Endodermal cell (in vitro differentiated cells): ENCODE results near the gene TMIGD3. TPM values are rescaled to one million over a fixed set of nuclear protein-coding genes. Genes with fewer than 3 reads are reported as not detected.
A peak's percentile ranks its signal among the peaks of the same experiment; 100 is the strongest.

Experiments used
- DNase-seq: peaks from one replicate; pipeline ENCODE4 v3.0.0-alpha.2; 2017
- H3K27ac ChIP-seq: 2 replicates; pipeline ENCODE4 v1.5.1; 2013; ENCODE audit warnings: mild to moderate bottlenecking, low read depth, low read length, moderate library complexity
- H3K27me3 ChIP-seq: 2 replicates; pipeline ENCODE4 v1.6.1; 2013; ENCODE audit warnings: mild to moderate bottlenecking, low read length, moderate library complexity; ENCODE audit not compliant: insufficient read depth, control insufficient read depth, poor library complexity, severe bottlenecking
- H3K36me3 ChIP-seq: 2 replicates; pipeline ENCODE4 v1.7.0; 2013; ENCODE audit warnings: mild to moderate bottlenecking, low read length, moderate library complexity; ENCODE audit not compliant: control insufficient read depth, insufficient read depth
- H3K4me1 ChIP-seq: one replicate; pipeline ENCODE4 v1.7.0; 2013; ENCODE audit warnings: low read length; ENCODE audit not compliant: control insufficient read depth, insufficient read depth
- H3K4me3 ChIP-seq: 2 replicates; pipeline ENCODE4 v1.5.1; 2013; ENCODE audit warnings: mild to moderate bottlenecking, low read length, moderate library complexity
- H3K9ac ChIP-seq: 2 replicates; pipeline ENCODE4 v1.6.1; 2013; ENCODE audit warnings: mild to moderate bottlenecking, low read length, moderate library complexity; ENCODE audit not compliant: poor library complexity, severe bottlenecking; ENCODE audit errors: extremely low read depth
- H3K9me3 ChIP-seq: 2 replicates; pipeline ENCODE4 v1.6.1; 2013; ENCODE audit warnings: mild to moderate bottlenecking, low read length, moderate library complexity; ENCODE audit not compliant: control insufficient read depth
- H3K27ac Mint-ChIP-seq: 2 replicates; pipeline ENCODE4 v1.8.0; 2020; ENCODE audit warnings: mixed read lengths
- H3K27me3 Mint-ChIP-seq: 2 replicates; pipeline ENCODE4 v1.8.0; 2021; ENCODE audit warnings: mild to moderate bottlenecking, mixed read lengths; ENCODE audit not compliant: insufficient read depth
- H3K36me3 Mint-ChIP-seq: 2 replicates; pipeline ENCODE4 v1.8.0; 2020; ENCODE audit warnings: low read depth, mixed read lengths
- H3K4me1 Mint-ChIP-seq: 2 replicates; pipeline ENCODE4 v1.8.0; 2020; ENCODE audit warnings: mixed read lengths
- H3K4me3 Mint-ChIP-seq: 2 replicates; pipeline ENCODE4 v1.8.0; 2020; ENCODE audit warnings: mild to moderate bottlenecking, moderate library complexity, mixed read lengths
- H3K9me3 Mint-ChIP-seq: 2 replicates; pipeline ENCODE4 v1.8.0; 2020; ENCODE audit warnings: mild to moderate bottlenecking, mixed read lengths
- WGBS, 2 experiments: methylation state at CpG; one replicate each; pipeline versions ENCODE4 v1.1.5 to v1.1.7; 2013; ENCODE audit warnings: missing lambda C conversion rate in 2 of 2, mixed read lengths in 1 of 2; ENCODE audit not compliant: insufficient coverage in 1 of 2, insufficient read length in 1 of 2; 5-methylcytosine and 5-hydroxymethylcytosine counted together
- total RNA-seq, 2 donors: library from RNA; stranded (reverse); fragmentation: NEBNext Ultra II Directional in 1 of 2; extraction: Animal tissue kit (Norgen Biotek cat#: 25700) in 1 of 2; gene quantifications; 2 replicates in 1 of 2; 3 replicates in 1 of 2; pipeline ENCODE4 v1.2.1, GENCODE V29; 2021
- TF ChIP-seq, protein P1 (sequence below): fragments of 200-600 bp; sonication (generic); conservative IDR thresholded peaks from 2 replicates; pipeline ENCODE4 v1.5.0; 2021; ENCODE audit warnings: antibody characterized with exemption, mild to moderate bottlenecking

TMIGD3 gene
- total RNA-seq, 2 donors from 2014 or later: not detected

DNA sequence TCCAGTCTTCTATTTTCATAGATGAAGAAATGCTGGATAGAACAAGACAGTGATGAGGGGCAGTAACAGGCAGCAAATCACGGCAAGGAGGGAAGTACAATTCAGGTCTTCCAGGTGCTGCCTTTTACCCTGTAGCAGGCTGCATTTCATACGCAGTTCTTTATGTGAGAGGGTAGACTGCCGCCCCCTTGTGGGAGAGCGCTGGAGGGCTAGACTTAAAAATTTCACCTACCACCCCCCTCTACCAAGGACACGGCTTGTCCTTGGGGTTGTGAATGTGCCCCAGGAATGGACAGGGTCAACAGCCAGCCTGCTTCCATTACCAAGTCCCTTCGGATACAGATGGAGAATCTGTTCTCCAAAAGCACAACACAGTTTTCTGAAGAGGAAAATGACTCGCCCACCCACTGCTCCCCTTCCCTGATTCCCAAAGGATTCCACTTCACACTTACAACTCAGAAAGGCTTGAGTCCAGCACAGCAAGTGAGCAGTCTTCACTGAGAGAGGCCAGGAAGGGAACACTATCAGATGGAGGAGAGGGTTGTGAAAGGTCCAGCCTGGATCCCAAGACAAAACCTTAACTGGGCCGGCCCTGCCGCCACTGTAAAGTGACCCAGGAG is 61.8 kb downstream of the TMIGD3 start:
- Mint-ChIP-seq H3K4me1 (peaks cover 17% of the 10 kb centered on the region), H3K9me3 (no peaks in the 10 kb centered on the region), H3K27me3 (no peaks in the 10 kb centered on the region), H3K36me3 (peaks cover 70% of the 10 kb centered on the region), H3K4me3 (no peak overlapping the region), H3K27ac (peak overlapping the region; percentile 58)
- peak; percentile 88 for DNase-seq
- 71 to 100% methylated on average over 2 to 9 of the region's 9 CpGs for WGBS, 2 experiments
- H3K4me3 ChIP-seq: no peak overlapping the region
- no peaks in the 10 kb centered on the region for H3K9me3 ChIP-seq
- no peaks in the 10 kb centered on the region for H3K27me3 ChIP-seq
- TF ChIP-seq, protein P1, sequence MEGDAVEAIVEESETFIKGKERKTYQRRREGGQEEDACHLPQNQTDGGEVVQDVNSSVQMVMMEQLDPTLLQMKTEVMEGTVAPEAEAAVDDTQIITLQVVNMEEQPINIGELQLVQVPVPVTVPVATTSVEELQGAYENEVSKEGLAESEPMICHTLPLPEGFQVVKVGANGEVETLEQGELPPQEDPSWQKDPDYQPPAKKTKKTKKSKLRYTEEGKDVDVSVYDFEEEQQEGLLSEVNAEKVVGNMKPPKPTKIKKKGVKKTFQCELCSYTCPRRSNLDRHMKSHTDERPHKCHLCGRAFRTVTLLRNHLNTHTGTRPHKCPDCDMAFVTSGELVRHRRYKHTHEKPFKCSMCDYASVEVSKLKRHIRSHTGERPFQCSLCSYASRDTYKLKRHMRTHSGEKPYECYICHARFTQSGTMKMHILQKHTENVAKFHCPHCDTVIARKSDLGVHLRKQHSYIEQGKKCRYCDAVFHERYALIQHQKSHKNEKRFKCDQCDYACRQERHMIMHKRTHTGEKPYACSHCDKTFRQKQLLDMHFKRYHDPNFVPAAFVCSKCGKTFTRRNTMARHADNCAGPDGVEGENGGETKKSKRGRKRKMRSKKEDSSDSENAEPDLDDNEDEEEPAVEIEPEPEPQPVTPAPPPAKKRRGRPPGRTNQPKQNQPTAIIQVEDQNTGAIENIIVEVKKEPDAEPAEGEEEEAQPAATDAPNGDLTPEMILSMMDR: peak; percentile 91
- H3K4me1 ChIP-seq: peaks cover 2% of the 10 kb centered on the region
- no peak overlapping the region for H3K27ac ChIP-seq
- H3K36me3 ChIP-seq: peaks cover 93% of the 10 kb centered on the region
- no peak overlapping the region for H3K9ac ChIP-seq

DNA sequence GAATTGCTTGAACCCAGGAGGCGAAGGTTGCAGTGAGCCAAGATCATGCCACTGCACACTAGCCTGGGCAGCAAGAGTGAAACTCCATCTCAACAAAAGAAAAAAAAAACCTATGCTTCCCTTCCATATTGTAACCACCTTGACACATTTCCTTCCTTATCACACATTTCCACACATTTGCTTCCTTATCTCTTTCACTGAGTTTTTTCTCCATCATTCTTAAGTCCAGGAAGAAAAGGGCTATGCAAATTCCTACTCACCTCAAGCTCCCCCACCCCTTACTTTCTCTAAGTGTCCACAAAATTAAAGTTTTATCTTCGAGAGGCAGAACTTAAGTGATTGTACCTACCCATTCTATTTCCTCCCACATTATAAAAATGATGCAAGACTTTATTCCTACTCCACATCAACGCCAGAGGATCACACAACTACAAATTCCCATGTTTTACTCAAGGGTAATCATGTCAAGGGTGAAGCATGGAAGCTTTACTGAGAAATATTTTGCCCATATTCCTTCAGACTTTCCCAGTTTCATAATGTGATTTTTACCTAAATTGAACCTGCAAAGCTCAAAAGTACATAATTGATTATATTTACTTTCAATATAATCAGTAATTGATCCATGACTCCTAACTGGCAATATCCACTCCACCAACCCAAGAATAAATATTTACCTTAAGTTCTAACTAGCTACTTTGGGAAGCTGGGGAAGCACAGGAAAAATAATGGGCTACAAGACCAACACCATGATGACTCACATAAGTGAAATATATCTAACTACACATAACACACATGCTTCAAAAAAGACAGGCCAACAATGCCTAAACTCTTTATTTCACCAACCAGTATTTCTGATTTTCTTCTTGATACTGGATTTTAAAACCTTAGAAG is 63.7 kb downstream of the TMIGD3 start:
- no peak for DNase-seq
- H3K27me3 ChIP-seq: no peaks in the 10 kb centered on the region
- H3K9me3 ChIP-seq: no peaks in the 10 kb centered on the region
- no peaks in the 10 kb centered on the region for H3K9me3 Mint-ChIP-seq
- peaks cover 74% of the 10 kb centered on the region for H3K36me3 ChIP-seq
- H3K9ac ChIP-seq: no peak overlapping the region
- H3K27ac ChIP-seq: no peak overlapping the region
- peaks cover 60% of the 10 kb centered on the region for H3K36me3 Mint-ChIP-seq
- WGBS, 2 experiments: 91% methylated on average over 3 of the region's 3 CpGs
- H3K4me1 Mint-ChIP-seq: peaks cover 9% of the 10 kb centered on the region
- H3K4me1 ChIP-seq: no peaks in the 10 kb centered on the region
- no peak overlapping the region for H3K4me3 ChIP-seq
- TF ChIP-seq, protein P1: no peak
- H3K27me3 Mint-ChIP-seq: no peaks in the 10 kb centered on the region
- H3K27ac Mint-ChIP-seq: no peak overlapping the region
- no peak overlapping the region for H3K4me3 Mint-ChIP-seq

DNA sequence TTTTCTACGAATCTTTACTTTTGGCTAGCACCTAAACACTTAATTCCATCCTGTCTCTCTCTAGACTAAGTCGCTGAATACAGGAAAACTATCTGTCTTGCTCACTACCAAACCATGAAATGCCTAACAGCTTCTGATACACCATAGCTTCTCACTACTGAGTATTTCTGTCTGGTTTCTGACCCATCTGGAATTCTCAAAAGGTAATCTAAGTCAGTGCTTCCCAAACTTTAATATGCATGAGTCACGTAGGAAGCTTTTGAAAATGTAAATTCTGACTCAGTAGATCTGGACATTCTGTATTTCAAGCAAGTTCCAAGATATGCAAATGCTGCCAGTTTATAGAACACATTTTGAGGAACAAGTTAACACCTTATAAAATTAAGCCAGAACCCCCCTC is 66.7 kb downstream of the TMIGD3 start:
- no peak overlapping the region for H3K4me3 ChIP-seq
- peaks cover 1% of the 10 kb centered on the region for H3K27me3 Mint-ChIP-seq
- H3K27ac Mint-ChIP-seq: no peak overlapping the region
- peaks cover 32% of the 10 kb centered on the region for H3K36me3 Mint-ChIP-seq
- peaks cover 7% of the 10 kb centered on the region for H3K4me1 Mint-ChIP-seq
- H3K9ac ChIP-seq: no peak overlapping the region
- no peaks in the 10 kb centered on the region for H3K9me3 ChIP-seq
- 68 to 69% methylated on average over 2 to 3 of the region's 3 CpGs for WGBS, 2 experiments
- peaks cover 44% of the 10 kb centered on the region for H3K36me3 ChIP-seq
- no peaks in the 10 kb centered on the region for H3K27me3 ChIP-seq
- TF ChIP-seq, protein P1: no peak
- no peak overlapping the region for H3K27ac ChIP-seq
- no peak overlapping the region for H3K4me3 Mint-ChIP-seq
- no peak for DNase-seq
- no peaks in the 10 kb centered on the region for H3K4me1 ChIP-seq
- H3K9me3 Mint-ChIP-seq: no peaks in the 10 kb centered on the region

Other genes with a start within 250 kb of the TMIGD3 start
- gene CHIA, start 212.8 kb downstream of the TMIGD3 start, total RNA-seq: not detected
- gene OVGP1, start 75.9 kb downstream of the TMIGD3 start, total RNA-seq: 1 to 10 TPM in 1 of 2 donors, under 1 TPM in 1; 0.73 to 4.2 TPM
- gene WDR77, start 54.4 kb downstream of the TMIGD3 start, total RNA-seq: 10 to 100 TPM; 60.4 to 68.4 TPM
- 100 to 1,000 TPM; 165 to 181 TPM for gene ATP5PB, start 54.2 kb downstream of the TMIGD3 start, total RNA-seq
- gene C1orf162, start 29.6 kb downstream of the TMIGD3 start, total RNA-seq: under 1 TPM; 0.26 to 0.60 TPM
- not detected for gene ADORA3, start within 50 bp of the TMIGD3 start, total RNA-seq
- 10 to 100 TPM; 28.5 to 35.0 TPM for gene RAP1A, start 116.2 kb upstream of the TMIGD3 start, total RNA-seq
- gene INKA2, start 235.8 kb upstream of the TMIGD3 start, total RNA-seq: 1 to 10 TPM; 1.4 to 1.9 TPM